Bronchial epithelial cell (primary cell): Measurements from ENCODE around the gene HDAC1. TPM values are rescaled to one million over a fixed set of nuclear protein-coding genes. Genes with fewer than 3 reads are reported as not detected.
"Not testable (repeated sequence)": the region's sequence is repeated elsewhere in the genome, so short reads cannot be mapped to it uniquely, and the experiment has no call there.

Experiments
- DNase-seq: peaks from one replicate; pipeline ENCODE4 v3.0.0-alpha.2; 2010; ENCODE audit warnings: low read depth
- FAIRE-seq: peaks from 2 replicates; lab custom pipeline; 2011; peaks lifted over from hg19 to GRCh38; lab: Jason Lieb, UNC
- H3K27me3 ChIP-seq: 2 replicates; pipeline ENCODE4 v1.5.1; 2011; ENCODE audit warnings: low read length; ENCODE audit not compliant: control insufficient read depth, insufficient read depth
- H3K36me3 ChIP-seq: 2 replicates; pipeline ENCODE4 v1.5.1; 2011; ENCODE audit warnings: low read length; ENCODE audit not compliant: control insufficient read depth, insufficient read depth
- H3K4me3 ChIP-seq: 2 replicates; pipeline ENCODE4 v1.5.1; 2011; ENCODE audit warnings: mild to moderate bottlenecking, low read depth, low read length, control low read depth
- CTCF ChIP-seq: IDR thresholded peaks from 2 replicates; pipeline ENCODE4 v1.5.1; 2011; ENCODE audit warnings: mild to moderate bottlenecking, moderate library complexity, low read length, control low read depth, inconsistent platforms; ENCODE audit not compliant: insufficient read depth, severe bottlenecking
- total RNA-seq: library from RNA; depleted of rRNA; stranded (reverse); fragments of >200 nt; gene quantifications from 2 replicates; pipeline ENCODE4 v1.2.1, GENCODE V29; 2014

Gene HDAC1
- total RNA-seq, 1 donor from 2014 or later = 83.7 TPM

- FAIRE-seq (no peak), DNase-seq (peak; percentile 79)
Observed at GRCh38 chr1:32249831-32250525, 41.9 kb upstream of the HDAC1 start.

DNA sequence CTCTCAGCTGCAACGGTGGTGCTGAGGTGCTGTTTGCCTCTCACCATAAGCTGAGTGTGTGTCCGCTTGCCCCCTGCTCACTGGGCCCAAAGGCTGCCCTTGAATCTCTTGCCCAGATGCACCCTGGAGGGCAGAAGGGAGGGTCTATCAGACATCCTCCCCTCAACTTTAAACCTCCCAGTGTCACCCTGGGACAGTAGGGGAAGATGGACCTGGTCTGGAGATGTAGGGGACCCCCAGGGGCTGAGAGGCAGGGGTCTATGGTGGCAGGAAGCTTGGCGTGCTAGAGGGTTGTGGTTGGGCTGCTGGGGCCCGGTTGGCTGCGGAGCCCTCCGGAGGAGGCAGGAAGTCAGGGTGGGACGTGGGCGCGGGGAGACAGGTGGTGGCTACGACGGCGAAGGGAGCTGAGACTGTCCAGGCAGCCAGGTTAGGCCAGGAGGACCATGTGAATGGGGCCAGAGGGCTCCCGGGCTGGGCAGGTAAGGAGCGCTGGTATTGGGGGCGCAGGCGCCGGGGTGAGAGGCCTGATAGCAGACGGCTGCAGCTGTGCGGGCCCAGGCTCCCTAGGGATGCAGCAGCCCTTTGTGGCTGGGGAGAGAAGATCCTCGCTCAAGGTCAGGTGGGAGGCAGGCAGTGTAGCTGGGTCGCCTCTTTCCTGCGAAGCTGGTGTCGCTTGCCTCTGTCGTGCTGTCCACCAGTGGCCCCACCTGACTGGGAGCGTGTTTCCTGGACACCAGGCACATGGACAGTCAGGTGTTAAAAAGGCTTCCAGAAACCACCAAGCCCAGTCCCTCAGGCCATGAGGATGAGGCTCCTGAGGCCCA is 40.8 kb upstream of the HDAC1 start, which contains the start of gene LCK:
Gene LCK (plus strand): TSS at position 373 of the 824 bp plus-strand sequence. CDS start 23,065 bp downstream, outside the sequence.
- Histone ChIP-seq H3K4me3 (no peak within 1 kb of the TSS), H3K36me3 (no peaks in the 10 kb centered on the region), H3K27me3 (no peaks in the 10 kb centered on the region)
- FAIRE-seq = no peak
- DNase-seq = no peak
- TF ChIP-seq CTCF = no peak

More at GRCh38 chr1:32249831-32250525, 41.9 kb upstream of the HDAC1 start:
- Histone ChIP-seq H3K36me3 (no peaks in the 10 kb centered on the region), H3K4me3 (no peak overlapping the region), H3K27me3 (no peaks in the 10 kb centered on the region)
- TF ChIP-seq CTCF = no peak

DNA sequence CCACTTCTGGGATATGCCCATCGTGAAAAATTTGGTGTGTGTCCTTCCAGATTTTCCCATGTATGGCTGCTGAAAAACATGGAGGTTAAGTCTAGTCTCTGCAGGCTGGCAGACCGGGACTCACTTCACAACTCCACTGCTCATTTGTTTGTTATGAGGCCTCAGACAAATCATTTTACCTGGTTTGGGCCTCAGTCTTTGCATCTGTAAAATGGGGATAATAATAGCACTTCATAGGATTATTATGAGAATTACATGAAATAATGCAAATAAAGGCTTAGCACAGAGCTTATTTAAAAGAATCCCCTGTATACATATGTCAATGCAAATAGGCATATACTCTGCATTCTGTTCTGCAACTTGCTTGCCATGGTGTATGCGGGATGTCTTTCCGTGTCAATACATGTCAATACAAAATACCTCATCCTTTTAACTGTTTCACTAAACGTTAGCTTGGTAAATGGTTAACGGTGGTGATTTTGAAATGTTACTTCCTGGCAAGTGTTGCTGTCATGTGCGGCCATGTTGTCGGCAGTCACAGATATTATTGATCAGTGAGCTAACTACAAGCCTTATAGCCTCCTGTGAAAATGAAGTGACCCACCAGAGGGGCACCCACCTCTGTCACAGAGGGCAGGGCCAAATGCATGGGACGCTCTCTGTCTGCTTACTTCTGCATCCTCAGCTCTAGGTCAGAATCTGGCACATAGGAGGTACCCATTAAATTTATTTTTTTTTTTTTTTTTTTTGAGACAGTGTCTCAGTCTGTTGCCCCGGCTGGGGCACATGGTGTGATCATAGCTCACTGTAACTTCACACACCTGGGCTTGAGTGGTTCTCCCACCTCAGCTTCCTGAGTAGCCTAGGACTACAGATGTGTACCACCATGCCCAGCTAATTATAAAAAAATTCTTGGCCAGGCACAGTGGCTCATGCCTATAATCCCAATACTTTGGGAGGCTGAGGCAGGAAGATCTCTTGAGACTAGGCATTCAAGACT is 36.5 kb upstream of the HDAC1 start:
- Histone ChIP-seq H3K36me3 (no peaks in the 10 kb centered on the region), H3K4me3 (no peak overlapping the region), H3K27me3 (no peaks in the 10 kb centered on the region)
- FAIRE-seq (no peak), DNase-seq (no peak)
- TF ChIP-seq CTCF = no peak

GRCh38 chr1:32256473-32257226 is 35.2 kb upstream of the HDAC1 start:
- H3K36me3 ChIP-seq = no peaks in the 10 kb centered on the region
- no peak overlapping the region for H3K4me3 ChIP-seq
- FAIRE-seq (no peak), DNase-seq (no peak)
- TF ChIP-seq CTCF = no peak
- H3K27me3 ChIP-seq = no peaks in the 10 kb centered on the region

GRCh38 chr1:32257227-32257508 is 34.7 kb upstream of the HDAC1 start:
- FAIRE-seq (no peak), DNase-seq (no peak)
- TF ChIP-seq CTCF = no peak
- Histone ChIP-seq H3K36me3 (no peaks in the 10 kb centered on the region), H3K4me3 (no peak overlapping the region), H3K27me3 (no peaks in the 10 kb centered on the region)

GRCh38 chr1:32263236-32263593 is 28.7 kb upstream of the HDAC1 start:
- H3K4me3 ChIP-seq, FAIRE-seq, H3K27me3 ChIP-seq, DNase-seq, H3K36me3 ChIP-seq: not testable (repeated sequence)
